HG02678 (cell line): ENCODE results near the gene F8A2.
"Not testable (repeated sequence)": the region's sequence is repeated elsewhere in the genome, so short reads cannot be mapped to it uniquely, and the experiment has no call there.

ENCODE experiments used
- ATAC-seq: cut with Tn5 transposase; IDR thresholded peaks from one replicate; pipeline ENCODE4 v1.9.1; 2021; ENCODE audit warnings: mild to moderate bottlenecking, moderate library complexity; ENCODE audit not compliant: unreplicated experiment

The F8A2 gene

GRCh38 chrX:155381843-155382528, at the start of gene F8A2:
F8A2 (plus strand) TSS chrX:155382095; CDS start chrX:155382115, 20 bp downstream.
- ATAC-seq: peak; percentile 87

GRCh38 chrX:155333544-155334100, 48.3 kb upstream of the F8A2 start:
- ATAC-seq: no peak

GRCh38 chrX:155334486-155335336, 47.2 kb upstream of the F8A2 start, which contains the start of gene CLIC2:
CLIC2 (minus strand) TSS chrX:155334614; CDS start chrX:155334427, 187 bp downstream.
- ATAC-seq: peak; percentile 50

GRCh38 chrX:155335337-155335712, 46.6 kb upstream of the F8A2 start:
- not testable (repeated sequence) for ATAC-seq

- ATAC-seq: not testable (repeated sequence)
These were observed 36.2 kb upstream of the F8A2 start for GRCh38 chrX:155345689-155346088.

- ATAC-seq: not testable (repeated sequence)
These were observed 32.4 kb upstream of the F8A2 start for GRCh38 chrX:155349448-155349847.

GRCh38 chrX:155363712-155364111, 18.2 kb upstream of the F8A2 start:
- not testable (repeated sequence) for ATAC-seq

- peak; percentile 66 for ATAC-seq
These were observed 8.0 kb upstream of the F8A2 start for GRCh38 chrX:155373777-155374458.

GRCh38 chrX:155379802-155380201, 2.1 kb upstream of the F8A2 start:
- ATAC-seq: not testable (repeated sequence)

GRCh38 chrX:155382529-155382967, 653 bp downstream of the F8A2 start:
- peak; percentile 49 for ATAC-seq

GRCh38 chrX:155389634-155390033, 7.7 kb downstream of the F8A2 start:
- no peak for ATAC-seq

- ATAC-seq: not testable (repeated sequence)
These were observed 12.9 kb downstream of the F8A2 start for GRCh38 chrX:155394747-155395276.

- no peak for ATAC-seq
These were observed 24.5 kb downstream of the F8A2 start for GRCh38 chrX:155406429-155406828.

- ATAC-seq: no peak
These were observed 35.9 kb downstream of the F8A2 start for GRCh38 chrX:155417769-155418168.
